HG03521 (cell line): Measurements from ENCODE around the gene POLR1C.
A peak's percentile ranks its signal among the peaks of the same experiment; 100 is the strongest.
"Not testable (repeated sequence)": the region's sequence is repeated elsewhere in the genome, so short reads cannot be mapped to it uniquely, and the experiment has no call there.

ENCODE experiments used
- ATAC-seq: cut with Tn5 transposase; IDR thresholded peaks from one replicate; pipeline ENCODE4 v1.9.1; 2021; ENCODE audit warnings: mild to moderate bottlenecking, moderate library complexity; ENCODE audit not compliant: unreplicated experiment

Gene POLR1C

GRCh38 chr6:43508481-43509141 lies 8.3 kb upstream of the POLR1C start:
- ATAC-seq: no peak

- peak; percentile 3 for ATAC-seq
These were observed 7.5 kb upstream of the POLR1C start for GRCh38 chr6:43509142-43509983.

- peak; percentile 52 for ATAC-seq
These were observed 6.7 kb upstream of the POLR1C start, which contains the start of gene LRRC73 for GRCh38 chr6:43509984-43510826. TSS of gene LRRC73 (minus strand) at chr6:43510346. CDS start at chr6:43509785, 561 bp downstream.

GRCh38 chr6:43510827-43511163 lies 6.1 kb upstream of the POLR1C start:
- ATAC-seq: no peak

- ATAC-seq: no peak
These were observed 5.0 kb upstream of the POLR1C start for GRCh38 chr6:43511824-43512415.

- ATAC-seq: no peak
These were observed 1.1 kb upstream of the POLR1C start for GRCh38 chr6:43515808-43516207.

GRCh38 chr6:43516367-43516696 lies 557 bp upstream of the POLR1C start:
- no peak for ATAC-seq

GRCh38 chr6:43517505-43518357 lies 842 bp downstream of the POLR1C start:
- ATAC-seq: no peak

- ATAC-seq: no peak
These were observed 3.2 kb downstream of the POLR1C start for GRCh38 chr6:43520097-43520496.

GRCh38 chr6:43521836-43522235 lies 4.9 kb downstream of the POLR1C start:
- no peak for ATAC-seq

- no peak for ATAC-seq
These were observed 5.8 kb downstream of the POLR1C start for GRCh38 chr6:43522547-43523261.

- ATAC-seq: no peak
These were observed 6.4 kb downstream of the POLR1C start for GRCh38 chr6:43523284-43523683.

GRCh38 chr6:43524483-43524961 lies 7.6 kb downstream of the POLR1C start:
- ATAC-seq: no peak

- ATAC-seq: no peak
These were observed 15.3 kb downstream of the POLR1C start for GRCh38 chr6:43532201-43532600.

- not testable (repeated sequence) for ATAC-seq
These were observed 22.1 kb downstream of the POLR1C start for GRCh38 chr6:43538986-43539385.

- ATAC-seq: not testable (repeated sequence)
These were observed 22.5 kb downstream of the POLR1C start for GRCh38 chr6:43539409-43539808.

- ATAC-seq: no peak
These were observed 23.6 kb downstream of the POLR1C start for GRCh38 chr6:43540507-43540906.

GRCh38 chr6:43541774-43542471 lies 25.0 kb downstream of the POLR1C start:
- no peak for ATAC-seq

- ATAC-seq: no peak
These were observed 27.6 kb downstream of the POLR1C start for GRCh38 chr6:43544461-43544860.
